HK-2 (cell line): ENCODE results near the gene PVRIG.
"Not testable (repeated sequence)": the region's sequence is repeated elsewhere in the genome, so short reads cannot be mapped to it uniquely, and the experiment has no call there.

Experiments
- DNase-seq: peaks from one replicate; pipeline ENCODE4 v3.0.0-alpha.2; 2018; ENCODE audit not compliant: unreplicated experiment

PVRIG gene

DNA sequence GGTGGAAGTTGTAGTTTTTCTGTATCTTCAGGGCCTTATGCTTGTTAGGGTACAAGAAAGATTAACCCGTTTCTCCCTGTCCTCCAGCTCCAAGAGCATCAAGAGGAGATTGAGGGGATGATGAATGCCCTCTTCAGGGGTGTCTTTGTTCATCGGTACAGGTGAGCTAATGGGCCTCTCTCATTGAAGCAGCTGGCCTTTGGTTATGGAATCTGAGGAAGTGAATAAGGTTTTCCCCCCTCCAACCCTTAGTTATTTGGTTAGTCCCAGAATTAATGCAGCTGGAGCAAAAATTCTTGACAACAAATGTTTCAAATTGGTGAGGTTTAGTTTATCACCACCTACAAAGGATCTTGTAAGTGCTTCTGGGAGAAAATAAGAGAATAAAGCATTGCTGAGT, 24.5 kb upstream of the PVRIG start:
- DNase-seq = no peak

DNA sequence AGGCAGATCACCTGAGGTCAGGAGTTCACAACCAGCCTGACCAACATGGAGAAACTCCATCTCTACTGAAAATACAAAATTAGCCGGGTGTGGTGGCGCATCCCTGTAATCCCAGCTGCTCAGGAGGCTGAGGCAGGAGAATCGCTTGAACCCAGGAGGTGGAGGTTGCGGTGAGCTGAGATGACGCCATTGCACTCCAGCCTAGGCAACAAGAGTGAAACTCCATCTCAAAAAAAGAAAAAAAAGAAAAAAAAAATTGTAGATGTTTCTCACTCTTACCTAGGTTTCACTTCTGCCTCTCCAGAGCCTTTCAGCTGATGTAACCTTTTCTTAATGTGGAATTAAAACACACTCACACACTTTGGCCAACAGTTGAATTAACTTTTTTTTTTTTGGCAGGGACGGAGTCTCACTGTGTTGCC, 23.8 kb upstream of the PVRIG start:
- not testable (repeated sequence) for DNase-seq

- no peak for DNase-seq
Observed at GRCh38 chr7:100198266-100198665, 21.5 kb upstream of the PVRIG start.

GRCh38 chr7:100200693-100201092, 19.1 kb upstream of the PVRIG start:
- DNase-seq = no peak

DNA sequence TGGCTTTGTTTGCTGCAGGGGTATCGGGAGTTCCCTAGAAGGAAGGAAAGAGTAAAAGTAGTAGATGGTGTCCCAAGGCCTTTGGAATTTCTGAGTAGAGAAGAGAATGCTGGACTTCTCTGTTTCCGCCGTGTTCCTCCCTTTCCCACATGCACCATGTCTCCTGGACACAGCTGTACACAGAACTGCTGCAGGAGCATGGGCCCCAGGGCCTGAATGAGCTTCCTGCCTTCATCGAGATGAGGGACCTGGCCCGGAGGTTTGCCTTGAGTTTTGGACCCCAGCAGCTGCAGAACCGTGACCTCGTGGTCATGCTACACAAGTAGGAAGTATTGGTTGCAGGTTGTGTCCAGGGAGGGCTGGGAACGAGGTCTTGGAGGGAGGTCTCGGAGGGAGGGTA, 15.3 kb upstream of the PVRIG start:
- no peak for DNase-seq

DNA sequence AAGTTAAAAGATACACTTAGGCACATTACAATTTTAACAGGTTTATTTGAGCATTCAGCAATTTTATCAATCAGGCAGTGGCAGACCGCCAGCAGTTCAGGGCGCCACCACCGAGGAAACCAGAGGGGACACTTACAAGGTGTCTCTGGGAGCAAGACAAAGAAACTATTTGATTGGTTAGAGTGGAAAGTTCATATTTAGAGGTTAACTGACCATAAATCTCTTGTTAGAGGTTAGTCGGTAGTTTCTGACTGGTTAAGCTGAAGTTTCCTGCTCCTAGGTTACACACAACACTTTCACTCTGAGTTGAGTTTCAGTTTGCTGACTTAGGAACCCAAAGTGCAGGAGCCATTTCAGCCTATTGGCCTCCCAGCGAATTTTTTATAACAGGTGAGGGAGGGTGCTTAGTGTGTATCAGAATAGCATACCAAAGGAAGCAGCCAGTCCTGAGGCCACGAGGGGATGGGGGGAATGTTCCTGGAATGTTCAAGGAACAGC, 10.8 kb upstream of the PVRIG start:
- DNase-seq = no peak

DNA sequence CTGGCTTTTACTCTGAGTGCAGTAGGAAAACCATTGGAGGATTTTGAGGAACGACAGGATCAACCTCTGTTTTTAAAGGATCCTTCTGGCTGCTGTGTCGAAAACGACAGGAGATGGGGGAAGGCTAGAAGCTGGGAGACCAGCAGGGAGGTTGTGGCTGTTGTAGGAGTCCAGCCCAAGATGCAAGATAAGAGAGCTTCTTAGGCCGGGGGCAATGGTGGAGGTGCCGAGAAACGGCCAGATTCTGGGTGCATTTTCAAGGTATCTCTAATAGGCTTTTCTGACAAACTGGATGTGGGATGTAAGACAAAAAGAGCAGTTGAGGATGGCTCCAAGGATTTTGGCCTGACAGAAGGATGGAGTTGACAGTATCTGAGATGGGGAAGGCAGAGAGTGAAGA, 10.3 kb upstream of the PVRIG start:
- DNase-seq = no peak

DNA sequence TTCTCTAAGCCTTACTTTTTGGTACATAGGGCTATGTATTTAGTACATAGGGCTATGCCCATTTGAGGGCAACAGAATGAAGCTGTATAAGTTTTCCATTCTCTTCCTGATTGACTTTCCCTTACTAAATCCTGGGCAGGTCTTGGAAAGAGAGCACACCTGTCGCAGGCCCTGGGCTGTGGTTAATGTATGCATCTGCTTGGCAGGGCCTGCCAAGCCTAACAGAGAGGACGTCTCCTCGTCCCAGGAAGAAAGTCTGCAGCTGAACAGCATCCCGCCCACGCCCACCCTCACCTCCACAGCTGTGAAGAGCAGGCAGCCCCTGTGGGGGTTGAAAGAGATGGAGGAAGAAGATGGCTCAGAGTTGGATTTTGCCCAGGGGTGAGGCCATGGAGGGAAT, 8.9 kb upstream of the PVRIG start:
- DNase-seq = no peak

GRCh38 chr7:100211342-100211780, 8.4 kb upstream of the PVRIG start:
- no peak for DNase-seq

GRCh38 chr7:100212631-100213286, 7.0 kb upstream of the PVRIG start:
- no peak for DNase-seq

GRCh38 chr7:100213672-100214071, 6.1 kb upstream of the PVRIG start:
- no peak for DNase-seq

- DNase-seq = not testable (repeated sequence)
Observed at GRCh38 chr7:100214356-100214755, 5.4 kb upstream of the PVRIG start.

DNA sequence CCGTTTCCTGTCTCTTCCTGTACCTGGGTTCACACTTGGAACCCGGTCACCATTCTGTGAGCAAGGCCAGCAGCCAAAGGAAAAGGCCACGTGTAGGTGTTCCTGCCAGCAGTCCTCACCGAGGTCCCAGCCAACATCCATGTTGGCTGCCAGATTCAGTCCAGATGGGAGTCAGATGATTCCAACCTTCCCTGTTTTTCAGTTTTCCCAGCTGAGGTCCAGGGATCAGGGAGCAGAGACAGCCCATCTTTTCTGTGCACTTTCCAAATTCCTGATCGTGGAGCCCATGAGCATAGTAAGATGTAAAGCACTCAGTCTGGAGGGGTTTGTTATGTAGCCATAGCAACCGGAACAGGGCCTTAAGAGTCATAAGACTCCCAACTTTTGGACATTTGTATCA, 3.9 kb upstream of the PVRIG start:
- DNase-seq = no peak

DNA sequence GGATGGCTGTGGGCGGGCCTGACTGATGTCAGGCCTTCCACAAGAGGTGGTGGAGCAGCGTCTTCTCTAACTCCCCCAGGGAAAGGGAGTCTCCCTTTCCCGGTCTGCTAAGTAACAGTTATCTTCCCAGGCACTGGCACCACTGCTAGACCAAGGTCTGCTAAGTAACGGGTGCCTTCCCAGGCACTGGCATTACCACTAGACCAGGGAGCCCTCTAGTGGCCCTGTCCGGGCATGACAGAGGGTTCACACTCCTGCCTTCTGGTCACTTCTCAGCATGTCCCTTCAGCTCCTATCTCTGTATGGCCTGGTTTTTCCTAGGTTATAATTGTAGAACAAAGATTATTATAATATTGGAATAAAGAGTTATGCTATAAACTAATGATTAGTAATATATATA, 1.8 kb upstream of the PVRIG start:
- DNase-seq = not testable (repeated sequence)

- DNase-seq = no peak
Observed at GRCh38 chr7:100219271-100219737, 445 bp upstream of the PVRIG start.

GRCh38 chr7:100220586-100221230, 959 bp downstream of the PVRIG start:
- DNase-seq = no peak

GRCh38 chr7:100221231-100221718, 1.5 kb downstream of the PVRIG start:
- no peak for DNase-seq

- DNase-seq = no peak
Observed at GRCh38 chr7:100221767-100222444, 2.2 kb downstream of the PVRIG start.

GRCh38 chr7:100222445-100223132, 2.8 kb downstream of the PVRIG start:
- no peak for DNase-seq

DNA sequence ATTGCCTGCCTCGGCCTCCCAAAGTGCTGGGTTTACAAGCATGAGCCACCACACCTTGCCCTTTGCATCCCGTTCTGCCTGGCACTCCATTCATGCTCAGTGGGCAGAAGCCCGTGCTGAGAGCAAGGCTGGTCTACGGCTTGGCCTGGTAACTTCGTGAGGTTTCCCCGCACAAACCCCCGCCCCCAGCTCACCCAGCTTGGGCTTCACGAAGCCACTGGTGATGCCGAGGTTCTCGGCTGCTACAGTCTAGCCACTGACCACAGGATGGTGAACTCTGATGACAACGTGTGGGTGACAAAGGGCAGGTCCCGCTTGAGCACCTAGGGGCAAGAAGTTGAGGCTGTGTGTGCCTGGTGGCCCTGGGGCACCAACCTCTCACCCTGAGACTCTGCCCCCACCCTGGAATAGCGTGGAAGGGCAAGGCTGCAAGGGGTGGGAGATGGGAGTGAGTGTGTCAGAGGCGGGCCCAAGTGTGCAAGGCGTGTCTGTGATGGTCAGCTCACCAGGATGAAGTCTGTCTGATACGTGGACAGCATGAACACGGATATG, 3.7 kb downstream of the PVRIG start:
- DNase-seq = not testable (repeated sequence)

DNA sequence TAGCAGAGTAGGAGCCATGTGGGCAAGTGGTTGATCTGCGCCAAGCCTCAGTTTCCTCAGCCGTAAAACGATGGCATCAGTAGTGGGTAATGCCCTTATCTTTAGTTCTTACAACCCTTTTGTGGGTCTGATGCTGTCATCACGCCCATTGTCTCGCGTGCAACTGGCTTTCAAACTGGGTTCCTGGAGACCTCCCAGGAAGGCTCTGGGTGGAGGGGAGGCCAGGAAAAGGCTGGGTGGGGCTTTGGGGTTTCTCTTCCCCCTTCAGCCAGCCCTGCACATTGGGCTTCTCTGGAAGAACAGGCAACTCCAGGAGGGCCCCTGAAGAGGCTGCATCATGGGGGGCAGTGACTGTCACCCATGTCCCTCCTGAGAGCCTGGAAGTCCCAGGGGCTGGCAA, 5.1 kb downstream of the PVRIG start:
- not testable (repeated sequence) for DNase-seq
